ENCODE data around the gene GRIK3.

GRIK3 gene

DNA sequence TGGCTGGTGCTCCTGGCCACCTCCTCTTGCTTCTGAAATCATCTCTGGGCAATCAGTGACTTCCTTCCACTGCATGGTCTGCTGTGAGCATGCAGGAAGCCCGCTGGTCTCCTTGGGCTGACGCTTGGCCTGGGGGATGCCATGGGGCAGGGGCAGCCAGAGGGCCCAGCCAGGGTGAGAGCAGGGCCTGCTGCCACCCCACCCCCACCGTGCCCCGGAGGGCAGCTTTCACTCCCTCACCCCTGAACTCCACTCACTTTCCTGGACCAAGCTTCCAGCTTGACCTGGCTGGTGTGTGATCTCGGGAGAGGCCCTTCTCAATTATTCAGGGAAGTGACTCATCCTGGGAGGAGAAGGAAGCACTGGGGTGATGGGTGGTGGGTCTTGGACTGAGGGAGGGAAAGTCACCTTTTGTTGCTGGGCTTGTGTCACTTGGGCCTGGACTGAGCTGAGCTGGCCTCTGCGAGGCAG lies 281.4 kb downstream of the GRIK3 start:
- no peak for DNase-seq

DNA sequence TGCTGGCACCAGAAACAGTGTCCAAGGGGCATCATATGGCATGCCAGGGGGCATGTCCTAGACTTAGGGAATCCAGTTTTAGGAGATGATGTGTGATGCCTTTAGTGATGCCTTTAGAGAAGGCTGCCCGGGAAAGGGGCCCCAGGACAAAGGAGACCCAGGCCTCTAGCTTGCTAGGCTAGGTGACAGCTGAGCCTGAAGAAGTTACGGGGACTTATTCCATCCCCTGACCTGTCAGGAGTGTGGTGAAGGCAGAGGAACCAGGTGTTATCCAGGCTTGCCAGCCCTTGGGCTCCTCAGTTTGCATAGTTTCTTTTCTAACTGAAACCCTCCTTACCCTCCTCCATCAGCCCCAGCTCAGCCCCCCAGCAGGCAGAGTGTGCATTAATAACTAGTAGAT lies 281.9 kb downstream of the GRIK3 start:
- no peak for DNase-seq

DNA sequence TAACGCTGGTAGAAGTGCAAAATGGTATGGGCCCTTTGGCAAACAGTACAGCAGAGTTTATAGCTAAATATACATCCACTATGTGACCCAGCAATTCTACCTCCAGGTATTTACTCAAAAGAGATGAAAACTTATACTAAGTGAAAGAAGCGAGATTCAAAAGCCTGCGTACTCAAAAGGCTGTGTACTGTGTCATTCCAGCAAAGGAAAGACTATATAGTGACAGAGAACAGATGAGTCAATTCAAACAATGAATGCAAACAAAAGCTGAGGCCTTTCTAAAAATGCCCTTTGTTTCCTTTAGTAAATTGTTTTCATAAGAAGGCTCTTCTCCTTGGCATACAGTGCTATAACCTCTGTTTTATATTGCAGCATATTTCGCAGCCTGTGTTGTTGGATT lies 282.8 kb downstream of the GRIK3 start:
- no peak for DNase-seq

DNA sequence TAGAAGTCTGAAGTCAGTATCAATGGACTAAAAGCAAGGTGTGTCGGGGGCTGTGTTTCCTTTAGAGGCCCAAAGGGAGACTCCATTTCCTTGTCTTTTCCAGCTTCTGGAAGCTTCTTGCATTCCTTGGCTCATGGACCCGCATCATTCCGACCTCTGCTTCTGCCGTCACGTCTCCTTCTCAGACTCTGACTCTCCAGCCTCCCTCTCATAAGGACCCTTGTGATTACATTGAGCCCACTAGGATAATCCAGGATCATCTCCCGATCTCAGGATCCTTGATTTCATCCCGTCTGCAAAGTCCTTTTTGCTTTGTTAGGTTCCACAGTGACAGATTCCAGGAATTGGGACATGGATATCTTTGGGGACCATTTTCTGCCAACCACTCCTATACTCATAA lies 285.8 kb downstream of the GRIK3 start:
- DNase-seq: no peak
